Nephron (organoid): ENCODE results near the gene SFTA2.

Experiments used
- H3K27ac Mint-ChIP-seq, 3 experiments: 2 replicates each; pipeline ENCODE4 v1.8.0; 2020; ENCODE audit warnings: mixed read lengths in 3 of 3, mild to moderate bottlenecking in 2 of 3, moderate library complexity in 1 of 3
- H3K27me3 Mint-ChIP-seq: 2 replicates; pipeline ENCODE4 v1.8.0; 2021; ENCODE audit warnings: low read depth, mild to moderate bottlenecking, moderate library complexity, mixed read lengths
- H3K36me3 Mint-ChIP-seq: 2 replicates; pipeline ENCODE4 v1.8.0; 2020; ENCODE audit warnings: low read depth, mixed read lengths
- H3K4me1 Mint-ChIP-seq: 2 replicates; pipeline ENCODE4 v1.8.0; 2020; ENCODE audit warnings: mixed read lengths
- H3K4me3 Mint-ChIP-seq, 3 experiments: 2 replicates each; pipeline ENCODE4 v1.8.0; 2020; ENCODE audit warnings: mild to moderate bottlenecking in 3 of 3, mixed read lengths in 3 of 3, moderate library complexity in 2 of 3
- H3K9me3 Mint-ChIP-seq: 2 replicates; pipeline ENCODE4 v1.8.0; 2020; ENCODE audit warnings: mixed read lengths
- CTCF ChIP-seq, 3 experiments: fragments of 200-600 bp; sonication (generic); IDR thresholded peaks; one replicate each; pipeline ENCODE4 v1.5.0; 2021; ENCODE audit warnings: antibody characterized with exemption in 3 of 3; ENCODE audit not compliant: unreplicated experiment in 3 of 3

Gene SFTA2

GRCh38 chr6:30951907-30952469, 20.0 kb upstream of the SFTA2 start:
- Mint-ChIP-seq H3K36me3 (no peaks in the 10 kb centered on the region), H3K9me3 (peaks cover 15% of the 10 kb centered on the region), H3K27me3 (peaks cover 61% of the 10 kb centered on the region), H3K4me3 (no peak overlapping the region), H3K4me1 (peaks cover 10% of the 10 kb centered on the region), H3K27ac (no peak overlapping the region)
- TF ChIP-seq CTCF (IDR thresholded peaks at IDR 0.05; ENCODE audit: unreplicated experiment in 3 of 3): no peak

DNA sequence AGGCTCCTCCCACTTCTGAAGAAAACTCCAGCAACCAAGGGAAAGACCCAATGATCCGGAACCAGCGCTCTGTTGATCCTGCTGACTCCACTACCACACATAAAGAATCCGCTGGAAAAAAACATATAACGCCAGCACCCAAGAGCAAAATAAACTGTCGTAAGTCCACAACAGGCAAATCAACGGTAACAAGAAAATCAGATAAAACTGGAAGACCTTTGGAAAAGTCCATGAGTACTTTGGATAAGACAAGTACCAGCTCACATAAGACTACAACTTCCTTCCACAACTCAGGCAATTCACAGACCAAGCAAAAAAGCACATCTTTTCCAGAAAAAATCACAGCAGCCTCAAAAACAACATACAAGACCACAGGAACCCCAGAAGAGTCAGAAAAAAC, 16.8 kb upstream of the SFTA2 start:
- peaks cover 51% of the 10 kb centered on the region for H3K27me3 Mint-ChIP-seq

DNA sequence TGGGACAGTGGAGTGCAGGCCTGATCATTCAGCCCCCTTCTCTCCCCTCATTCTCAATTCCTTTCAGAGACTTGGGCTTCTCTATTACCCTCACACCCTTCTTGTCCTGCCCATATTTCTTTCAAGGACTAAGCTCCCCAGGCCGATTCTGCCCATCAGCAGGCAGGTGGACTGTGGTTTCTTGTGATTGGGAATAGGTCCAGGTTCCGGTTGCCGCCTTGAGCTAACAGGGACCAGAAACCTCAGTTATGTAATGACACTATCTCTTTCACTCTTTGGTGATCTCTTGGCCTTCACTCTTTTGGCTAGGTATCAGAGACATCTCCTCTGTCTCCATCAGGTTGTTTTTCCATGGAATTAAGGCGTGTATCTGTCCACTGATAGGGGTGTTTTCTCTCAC, 15.3 kb upstream of the SFTA2 start:
- H3K36me3 Mint-ChIP-seq: no peaks in the 10 kb centered on the region
- peaks cover 5% of the 10 kb centered on the region for H3K4me1 Mint-ChIP-seq
- TF ChIP-seq CTCF (IDR thresholded peaks at IDR 0.05; ENCODE audit: unreplicated experiment in 3 of 3): no peak
- H3K4me3 Mint-ChIP-seq: no peak overlapping the region
- peaks cover 48% of the 10 kb centered on the region for H3K27me3 Mint-ChIP-seq
- H3K9me3 Mint-ChIP-seq: peaks cover 15% of the 10 kb centered on the region
- no peak overlapping the region for H3K27ac Mint-ChIP-seq

More for the DNA sequence above, 16.8 kb upstream of the SFTA2 start:
- peaks cover 15% of the 10 kb centered on the region for H3K9me3 Mint-ChIP-seq
- no peak overlapping the region for H3K27ac Mint-ChIP-seq
- no peaks in the 10 kb centered on the region for H3K36me3 Mint-ChIP-seq
- no peak overlapping the region for H3K4me3 Mint-ChIP-seq
- no peak for TF ChIP-seq CTCF (IDR thresholded peaks at IDR 0.05; ENCODE audit: unreplicated experiment in 3 of 3)
- H3K4me1 Mint-ChIP-seq: no peaks in the 10 kb centered on the region

DNA sequence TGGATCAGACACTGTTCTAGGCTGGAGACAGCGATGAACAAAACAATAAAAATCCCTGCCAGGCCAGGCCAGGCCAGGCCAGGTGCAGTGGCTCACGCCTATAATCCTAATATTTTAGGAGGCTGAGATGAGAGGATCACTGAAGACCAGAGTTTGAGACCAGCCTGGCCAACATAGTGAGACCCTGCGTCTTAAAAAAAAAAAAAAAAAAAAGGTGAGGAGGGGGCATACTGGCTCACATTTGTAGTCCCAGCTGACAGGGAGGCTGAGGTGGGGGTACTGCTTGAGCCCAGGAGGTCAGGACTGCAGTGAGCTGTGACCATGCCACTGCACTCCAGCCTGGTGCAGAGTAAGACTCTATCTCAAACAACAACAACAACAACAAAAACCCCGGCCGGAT, 13.3 kb upstream of the SFTA2 start:
- TF ChIP-seq CTCF (IDR thresholded peaks at IDR 0.05; ENCODE audit: unreplicated experiment in 3 of 3): no peak
- no peak overlapping the region for H3K4me3 Mint-ChIP-seq
- no peaks in the 10 kb centered on the region for H3K36me3 Mint-ChIP-seq
- no peak overlapping the region for H3K27ac Mint-ChIP-seq
- peaks cover 2% of the 10 kb centered on the region for H3K9me3 Mint-ChIP-seq
- peaks cover 5% of the 10 kb centered on the region for H3K4me1 Mint-ChIP-seq
- H3K27me3 Mint-ChIP-seq: peaks cover 36% of the 10 kb centered on the region

- Mint-ChIP-seq H3K4me3 (no peak overlapping the region), H3K36me3 (no peaks in the 10 kb centered on the region), H3K27ac (peak overlapping the region in 1 of 3 experiments; percentile 43), H3K9me3 (no peaks in the 10 kb centered on the region), H3K4me1 (peaks cover 5% of the 10 kb centered on the region), H3K27me3 (peaks cover 40% of the 10 kb centered on the region)
- TF ChIP-seq CTCF (IDR thresholded peaks at IDR 0.05; ENCODE audit: unreplicated experiment in 3 of 3): no peak
These were observed 12.1 kb upstream of the SFTA2 start for GRCh38 chr6:30944051-30944450.

- no peak overlapping the region for H3K4me3 Mint-ChIP-seq
- peaks cover 5% of the 10 kb centered on the region for H3K4me1 Mint-ChIP-seq
- no peaks in the 10 kb centered on the region for H3K9me3 Mint-ChIP-seq
- TF ChIP-seq CTCF (IDR thresholded peaks at IDR 0.05; ENCODE audit: unreplicated experiment in 3 of 3): peak; percentile 28 to 53 (median 41)
- H3K27ac Mint-ChIP-seq: peak overlapping the region in 1 of 3 experiments; percentile 6
- H3K36me3 Mint-ChIP-seq: no peaks in the 10 kb centered on the region
- H3K27me3 Mint-ChIP-seq: peaks cover 39% of the 10 kb centered on the region
These were observed 10.5 kb upstream of the SFTA2 start for GRCh38 chr6:30942338-30943060.
